SK-N-SH (cell line): ENCODE results near the gene CARMIL3. TPM values are rescaled to one million over a fixed set of nuclear protein-coding genes. Genes with fewer than 3 reads are reported as not detected.
A peak's percentile ranks its signal among the peaks of the same experiment; 100 is the strongest.

Source experiments
- CTCF ChIA-PET: fragments of 300-600, 350-600 bp; formaldehyde crosslinking; extraction: SDS; loops from one replicate; lab custom pipeline; 2021; lab: Yijun Ruan, JAX
- POLR2A ChIA-PET: fragments of 350-600 bp; sonication (Branson Sonifier 250); formaldehyde crosslinking; extraction: SDS; loops from one replicate; lab custom pipeline; 2020; ENCODE audit warnings: antibody characterized with exemption, inconsistent platforms; lab: Yijun Ruan, JAX
- DNase-seq: peaks from one replicate; pipeline ENCODE4 v3.0.0; 2012
- H2AFZ ChIP-seq: fragments of 200-600 bp; sonication (generic); 2 replicates; pipeline ENCODE4 v1.8.1; 2016; ENCODE audit warnings: antibody characterized with exemption, mild to moderate bottlenecking, low read depth
- H3F3A ChIP-seq: fragments of 200-600 bp; sonication (generic); replicated peaks from 2 replicates; pipeline ENCODE3; 2016; ENCODE audit warnings: antibody characterized with exemption, mild to moderate bottlenecking; ENCODE audit not compliant: insufficient read depth
- H3K27ac ChIP-seq, 2 experiments: fragments of 200-500 bp in 1 of 2; fragments of 200-600 bp in 1 of 2; sonication (Bioruptor generic) in 1 of 2; sonication (generic), shearing (Covaris generic) in 1 of 2; 2 replicates each; pipeline versions ENCODE4 v1.5.1 to v1.6.1; 2014 to 2016; ENCODE audit warnings: low read depth in 2 of 2, inconsistent platforms in 1 of 2, low read length in 1 of 2, mild to moderate bottlenecking in 1 of 2, mixed read lengths in 1 of 2
- H3K27me3 ChIP-seq: fragments of 200-600 bp; sonication (generic), shearing (Covaris generic); 2 replicates; pipeline ENCODE4 v1.6.1; 2016; ENCODE audit warnings: mixed run types; ENCODE audit not compliant: insufficient read depth
- H3K36me3 ChIP-seq, 2 experiments: fragments of 200-500 bp in 1 of 2; fragments of 200-600 bp in 1 of 2; sonication (Bioruptor generic) in 1 of 2; sonication (generic) in 1 of 2; replicated peaks in 1 of 2; 2 replicates each; pipeline versions ENCODE3 to v1.5.1; 2014 to 2016; ENCODE audit warnings: low read length in 1 of 2, mild to moderate bottlenecking in 1 of 2; ENCODE audit not compliant: insufficient read depth in 2 of 2, control insufficient read depth in 1 of 2
- H3K4me1 ChIP-seq, 2 experiments: fragments of 200-500 bp in 1 of 2; fragments of 200-600 bp in 1 of 2; sonication (Bioruptor generic) in 1 of 2; sonication (generic), shearing (Covaris generic) in 1 of 2; 2 replicates each; pipeline versions ENCODE4 v1.5.1 to v1.6.1; 2014 to 2016; ENCODE audit warnings: low read depth in 1 of 2, low read length in 1 of 2, mixed run types in 1 of 2; ENCODE audit not compliant: insufficient read depth in 2 of 2, control insufficient read depth in 1 of 2
- H3K4me2 ChIP-seq: fragments of 200-600 bp; sonication (generic), shearing (Covaris generic); 2 replicates; pipeline ENCODE4 v1.6.1; 2017; ENCODE audit warnings: mixed run types
- H3K4me3 ChIP-seq, 2 experiments: fragments of 200-500 bp in 1 of 2; fragments of 200-600 bp in 1 of 2; sonication (Bioruptor generic) in 1 of 2; sonication (generic), shearing (Covaris generic) in 1 of 2; 2 replicates each; pipeline versions ENCODE4 v1.5.1 to v1.8.1; 2014 to 2016; ENCODE audit warnings: low read depth in 2 of 2, inconsistent platforms in 1 of 2, low read length in 1 of 2, mild to moderate bottlenecking in 1 of 2, mixed read lengths in 1 of 2, moderate library complexity in 1 of 2
- H3K79me2 ChIP-seq: fragments of 200-600 bp; sonication (generic); 2 replicates; pipeline ENCODE4 v1.8.1; 2017; ENCODE audit warnings: mild to moderate bottlenecking; ENCODE audit not compliant: insufficient read depth
- H3K9ac ChIP-seq: fragments of 200-600 bp; sonication (generic); 2 replicates; pipeline ENCODE4 v1.6.1; 2017; ENCODE audit warnings: mixed run types
- H3K9me2 ChIP-seq: fragments of 200-600 bp; sonication (generic); 2 replicates; pipeline ENCODE4 v1.6.1; 2017; ENCODE audit warnings: mixed run types
- H3K9me3 ChIP-seq: fragments of 200-600 bp; sonication (generic); 2 replicates; pipeline ENCODE4 v1.6.1; 2017; ENCODE audit warnings: mixed run types, mild to moderate bottlenecking, moderate library complexity
- H4K20me1 ChIP-seq: fragments of 200-600 bp; sonication (generic); 2 replicates; pipeline ENCODE4 v1.6.1; 2017; ENCODE audit warnings: mild to moderate bottlenecking, mixed run types; ENCODE audit not compliant: insufficient read depth
- FOSL2 ChIP-seq: IDR thresholded peaks from 2 replicates; pipeline ENCODE4 v1.4.0; 2012; ENCODE audit warnings: low read depth, mild to moderate bottlenecking, moderate library complexity, borderline replicate concordance
- FOXM1 ChIP-seq: IDR thresholded peaks from 2 replicates; pipeline ENCODE4 v1.4.0; 2012; ENCODE audit warnings: low read depth, mild to moderate bottlenecking
- GABPA ChIP-seq: IDR thresholded peaks from 2 replicates; pipeline ENCODE4 v1.4.0; 2012; ENCODE audit warnings: low read depth, mild to moderate bottlenecking
- MXI1 ChIP-seq: IDR thresholded peaks from 2 replicates; pipeline ENCODE4 v1.6.1; 2012; ENCODE audit warnings: mild to moderate bottlenecking, low read depth, low read length, improper control_type of control experiment
- NRF1 ChIP-seq: IDR thresholded peaks from 2 replicates; pipeline ENCODE4 v1.6.1; 2012; ENCODE audit warnings: low read depth, mild to moderate bottlenecking, low read length
- RCOR1 ChIP-seq: fragments of 150-350 bp; IDR thresholded peaks from 2 replicates; pipeline ENCODE4 v1.6.1; 2017; ENCODE audit warnings: antibody characterized with exemption, low read length
- RXRA ChIP-seq: IDR thresholded peaks from 2 replicates; pipeline ENCODE4 v1.4.0; 2012; ENCODE audit warnings: low read depth, mild to moderate bottlenecking, borderline replicate concordance
- SIN3A ChIP-seq: IDR thresholded peaks from 2 replicates; pipeline ENCODE4 v1.6.1; 2012; ENCODE audit warnings: low read depth, mild to moderate bottlenecking, low read length, moderate library complexity, borderline replicate concordance
- SMC3 ChIP-seq: IDR thresholded peaks from 2 replicates; pipeline ENCODE4 v1.6.1; 2012; ENCODE audit warnings: low read depth, low read length, improper control_type of control experiment
- TEAD4 ChIP-seq: IDR thresholded peaks from 2 replicates; pipeline ENCODE4 v1.4.0; 2012; ENCODE audit warnings: mild to moderate bottlenecking, borderline replicate concordance; ENCODE audit not compliant: insufficient read depth
- WGBS: methylation state at CpG from one replicate; pipeline ENCODE4 v1.1.6; 2017; ENCODE audit warnings: low lambda C conversion rate; 5-methylcytosine and 5-hydroxymethylcytosine counted together
- polyA plus RNA-seq, 3 experiments: library from polyadenylated mRNA; depleted of rRNA; stranded (reverse); fragments of >200 nt; gene quantifications; 2 replicates each; pipeline ENCODE4 v1.2.3, GENCODE V29; 2012
- TF ChIP-seq, protein P1 (sequence below): IDR thresholded peaks from 2 replicates; pipeline ENCODE4 v1.4.0; 2012; ENCODE audit warnings: low read depth, borderline replicate concordance
- TF ChIP-seq, protein P2 (sequence below): fragments of 200-600 bp; sonication (generic); IDR thresholded peaks from 2 replicates; pipeline ENCODE4 v1.6.1; 2017; ENCODE audit warnings: antibody characterized with exemption, mild to moderate bottlenecking, moderate library complexity
- TF ChIP-seq, protein P3 (sequence below): IDR thresholded peaks from 2 replicates; pipeline ENCODE4 v1.6.1; 2012; ENCODE audit warnings: mild to moderate bottlenecking, low read depth, low read length, moderate library complexity
- TF ChIP-seq, protein P4 (sequence below): fragments of 150-350 bp; IDR thresholded peaks from 2 replicates; pipeline ENCODE4 v1.6.1; 2016; ENCODE audit warnings: mild to moderate bottlenecking, low read depth, low read length

The CARMIL3 gene
- polyA plus RNA-seq, 1 of the 3 experiments (the other 2 are of a cell fraction), result 0.43 TPM

DNA sequence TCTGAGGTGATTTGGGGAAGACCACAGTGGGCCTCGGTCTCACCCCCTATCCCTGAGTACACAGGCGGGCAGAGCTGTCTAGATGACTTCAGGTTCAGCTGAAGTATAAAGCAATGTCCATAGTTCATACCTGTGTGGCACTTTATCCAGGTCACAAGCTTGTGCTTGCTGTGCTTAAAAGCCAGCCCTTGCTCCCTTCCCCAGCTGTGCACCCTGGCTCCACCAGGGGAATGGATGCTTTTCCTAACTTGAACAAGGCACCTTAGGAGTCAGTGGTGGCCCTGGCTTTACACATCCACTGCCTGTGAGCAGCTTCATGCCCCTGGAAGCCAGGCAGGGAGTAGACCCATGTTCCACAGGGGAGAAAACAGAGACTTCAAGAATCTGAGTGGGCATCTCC is 5.5 kb downstream of the CARMIL3 start:
- TF ChIP-seq, protein P1, sequence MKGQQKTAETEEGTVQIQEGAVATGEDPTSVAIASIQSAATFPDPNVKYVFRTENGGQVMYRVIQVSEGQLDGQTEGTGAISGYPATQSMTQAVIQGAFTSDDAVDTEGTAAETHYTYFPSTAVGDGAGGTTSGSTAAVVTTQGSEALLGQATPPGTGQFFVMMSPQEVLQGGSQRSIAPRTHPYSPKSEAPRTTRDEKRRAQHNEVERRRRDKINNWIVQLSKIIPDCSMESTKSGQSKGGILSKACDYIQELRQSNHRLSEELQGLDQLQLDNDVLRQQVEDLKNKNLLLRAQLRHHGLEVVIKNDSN, result no peak
- TF ChIP-seq FOSL2 (no peak), TEAD4 (no peak), GABPA (no peak), MXI1 (no peak), RCOR1 (no peak)
- TF ChIP-seq, protein P2, sequence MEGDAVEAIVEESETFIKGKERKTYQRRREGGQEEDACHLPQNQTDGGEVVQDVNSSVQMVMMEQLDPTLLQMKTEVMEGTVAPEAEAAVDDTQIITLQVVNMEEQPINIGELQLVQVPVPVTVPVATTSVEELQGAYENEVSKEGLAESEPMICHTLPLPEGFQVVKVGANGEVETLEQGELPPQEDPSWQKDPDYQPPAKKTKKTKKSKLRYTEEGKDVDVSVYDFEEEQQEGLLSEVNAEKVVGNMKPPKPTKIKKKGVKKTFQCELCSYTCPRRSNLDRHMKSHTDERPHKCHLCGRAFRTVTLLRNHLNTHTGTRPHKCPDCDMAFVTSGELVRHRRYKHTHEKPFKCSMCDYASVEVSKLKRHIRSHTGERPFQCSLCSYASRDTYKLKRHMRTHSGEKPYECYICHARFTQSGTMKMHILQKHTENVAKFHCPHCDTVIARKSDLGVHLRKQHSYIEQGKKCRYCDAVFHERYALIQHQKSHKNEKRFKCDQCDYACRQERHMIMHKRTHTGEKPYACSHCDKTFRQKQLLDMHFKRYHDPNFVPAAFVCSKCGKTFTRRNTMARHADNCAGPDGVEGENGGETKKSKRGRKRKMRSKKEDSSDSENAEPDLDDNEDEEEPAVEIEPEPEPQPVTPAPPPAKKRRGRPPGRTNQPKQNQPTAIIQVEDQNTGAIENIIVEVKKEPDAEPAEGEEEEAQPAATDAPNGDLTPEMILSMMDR, result no peak
- TF ChIP-seq, all 33 proteins: peak for 0
- Histone ChIP-seq H3K4me3 (no peak overlapping the region), H3F3A (no peaks in the 10 kb centered on the region), H3K79me2 (no peaks in the 10 kb centered on the region), H3K9me2 (no peaks in the 10 kb centered on the region), H3K9me3 (no peaks in the 10 kb centered on the region), H3K27me3 (no peaks in the 10 kb centered on the region), H3K4me2 (no peak overlapping the region), H3K9ac (no peak overlapping the region), H3K4me1 (peaks cover 0 to 11% of the 10 kb centered on the region in 2 experiments; a peak in 1 of 4 replicates), H2AFZ (no peak overlapping the region), H3K36me3 (no peaks in the 10 kb centered on the region), H3K27ac (no peak overlapping the region), H4K20me1 (no peaks in the 10 kb centered on the region)
- ChIA-PET CTCF (interaction anchor here (0.7 to 42.8 kb wide), 10 partner anchors 11 to 124 kb away, joined by 3 to 1159 read pairs (median 16); partner anchors contain the start of genes CPNE6, DCAF11, IRF9 and NRL), POLR2A (interaction anchor here (1.3 to 2.4 kb wide), 4 partner anchors 24 to 58 kb away, joined by 5 to 44 read pairs (median 16); partner anchors contain the start of gene PCK2)
- WGBS, result 60% methylated on average over 1 of the region's 2 CpGs
- peak; percentile 9 for DNase-seq

DNA sequence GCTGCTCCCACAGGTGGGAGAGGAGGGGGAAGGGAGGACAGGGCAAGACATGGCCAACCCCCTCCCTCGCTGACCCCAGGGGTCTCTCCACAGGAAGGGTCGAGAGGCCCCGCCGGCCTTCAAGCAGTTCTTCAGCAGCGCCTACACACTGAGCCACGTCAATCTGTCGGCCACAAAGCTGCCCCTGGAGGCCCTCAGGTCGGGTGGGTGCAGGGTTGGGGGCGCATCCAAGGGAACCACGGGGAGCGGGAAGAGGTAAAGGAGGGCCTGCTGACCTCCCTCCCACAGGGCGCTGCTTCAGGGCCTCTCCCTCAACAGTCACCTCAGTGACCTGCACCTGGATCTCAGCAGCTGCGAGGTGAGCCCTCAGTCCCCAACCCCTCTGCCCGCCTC is 6.1 kb downstream of the CARMIL3 start:
- Histone ChIP-seq H3K9me3 (no peaks in the 10 kb centered on the region), H3K9me2 (no peaks in the 10 kb centered on the region), H2AFZ (no peak overlapping the region), H3F3A (no peaks in the 10 kb centered on the region), H3K4me1 (peaks cover 0 to 7% of the 10 kb centered on the region in 2 experiments; a peak in 1 of 4 replicates), H3K27me3 (no peaks in the 10 kb centered on the region), H4K20me1 (no peaks in the 10 kb centered on the region), H3K9ac (no peak overlapping the region), H3K4me3 (no peak overlapping the region), H3K36me3 (no peaks in the 10 kb centered on the region), H3K4me2 (no peak overlapping the region), H3K79me2 (no peaks in the 10 kb centered on the region), H3K27ac (no peak overlapping the region)
- ChIA-PET CTCF (interaction anchor here (0.7 to 42.8 kb wide), 18 partner anchors 12 to 489 kb away, joined by 3 to 1159 read pairs (median 6); partner anchors contain the start of genes CPNE6, DCAF11, FITM1 and IRF9), POLR2A (interaction anchor here (0.6 to 2.4 kb wide), 7 partner anchors 23 to 57 kb away, joined by 3 to 44 read pairs (median 5); partner anchors contain the start of gene PCK2)
- 48% methylated on average over 10 of the region's 14 CpGs for WGBS
- TF ChIP-seq SMC3 (no peak), GABPA (no peak), FOXM1 (no peak), RXRA (no peak), NRF1 (no peak), SIN3A (no peak)
- TF ChIP-seq, protein P3, sequence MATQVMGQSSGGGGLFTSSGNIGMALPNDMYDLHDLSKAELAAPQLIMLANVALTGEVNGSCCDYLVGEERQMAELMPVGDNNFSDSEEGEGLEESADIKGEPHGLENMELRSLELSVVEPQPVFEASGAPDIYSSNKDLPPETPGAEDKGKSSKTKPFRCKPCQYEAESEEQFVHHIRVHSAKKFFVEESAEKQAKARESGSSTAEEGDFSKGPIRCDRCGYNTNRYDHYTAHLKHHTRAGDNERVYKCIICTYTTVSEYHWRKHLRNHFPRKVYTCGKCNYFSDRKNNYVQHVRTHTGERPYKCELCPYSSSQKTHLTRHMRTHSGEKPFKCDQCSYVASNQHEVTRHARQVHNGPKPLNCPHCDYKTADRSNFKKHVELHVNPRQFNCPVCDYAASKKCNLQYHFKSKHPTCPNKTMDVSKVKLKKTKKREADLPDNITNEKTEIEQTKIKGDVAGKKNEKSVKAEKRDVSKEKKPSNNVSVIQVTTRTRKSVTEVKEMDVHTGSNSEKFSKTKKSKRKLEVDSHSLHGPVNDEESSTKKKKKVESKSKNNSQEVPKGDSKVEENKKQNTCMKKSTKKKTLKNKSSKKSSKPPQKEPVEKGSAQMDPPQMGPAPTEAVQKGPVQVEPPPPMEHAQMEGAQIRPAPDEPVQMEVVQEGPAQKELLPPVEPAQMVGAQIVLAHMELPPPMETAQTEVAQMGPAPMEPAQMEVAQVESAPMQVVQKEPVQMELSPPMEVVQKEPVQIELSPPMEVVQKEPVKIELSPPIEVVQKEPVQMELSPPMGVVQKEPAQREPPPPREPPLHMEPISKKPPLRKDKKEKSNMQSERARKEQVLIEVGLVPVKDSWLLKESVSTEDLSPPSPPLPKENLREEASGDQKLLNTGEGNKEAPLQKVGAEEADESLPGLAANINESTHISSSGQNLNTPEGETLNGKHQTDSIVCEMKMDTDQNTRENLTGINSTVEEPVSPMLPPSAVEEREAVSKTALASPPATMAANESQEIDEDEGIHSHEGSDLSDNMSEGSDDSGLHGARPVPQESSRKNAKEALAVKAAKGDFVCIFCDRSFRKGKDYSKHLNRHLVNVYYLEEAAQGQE, result no peak
- TF ChIP-seq, protein P4, sequence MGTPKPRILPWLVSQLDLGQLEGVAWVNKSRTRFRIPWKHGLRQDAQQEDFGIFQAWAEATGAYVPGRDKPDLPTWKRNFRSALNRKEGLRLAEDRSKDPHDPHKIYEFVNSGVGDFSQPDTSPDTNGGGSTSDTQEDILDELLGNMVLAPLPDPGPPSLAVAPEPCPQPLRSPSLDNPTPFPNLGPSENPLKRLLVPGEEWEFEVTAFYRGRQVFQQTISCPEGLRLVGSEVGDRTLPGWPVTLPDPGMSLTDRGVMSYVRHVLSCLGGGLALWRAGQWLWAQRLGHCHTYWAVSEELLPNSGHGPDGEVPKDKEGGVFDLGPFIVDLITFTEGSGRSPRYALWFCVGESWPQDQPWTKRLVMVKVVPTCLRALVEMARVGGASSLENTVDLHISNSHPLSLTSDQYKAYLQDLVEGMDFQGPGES, result no peak
- DNase-seq, result no peak
